ENCODE results near the gene CNTD1.

GRCh38 chr17:42792545-42792944, 6.1 kb upstream of the CNTD1 start:
- TF ChIP-seq ZSCAN30 (tag by site-specific recombination; IDR thresholded peaks at IDR 0.05): no peak
- TF ChIP-seq ZNF792 (tag by site-specific recombination; IDR thresholded peaks at IDR 0.05): no peak
- TF ChIP-seq ZNF513 (tag by site-specific recombination; IDR thresholded peaks at IDR 0.05): no peak
- TF ChIP-seq CTCF (tag by site-specific recombination; IDR thresholded peaks at IDR 0.05): no peak
- TF ChIP-seq KLF9 (tag by site-specific recombination; IDR thresholded peaks at IDR 0.05; ENCODE audit: low read depth): no peak
- no peak for TF ChIP-seq ZNF174 (tag by site-specific recombination; IDR thresholded peaks at IDR 0.05)
- TF ChIP-seq REST (tag by site-specific recombination; IDR thresholded peaks at IDR 0.05): no peak
- TF ChIP-seq ZNF426 (tag by site-specific recombination; IDR thresholded peaks at IDR 0.05): no peak
- TF ChIP-seq PRDM10 (tag by site-specific recombination; IDR thresholded peaks at IDR 0.05): no peak
- no peak for TF ChIP-seq REPIN1 (tag by site-specific recombination; IDR thresholded peaks at IDR 0.05; ENCODE audit: low read depth)
- TF ChIP-seq ATF2 (tag by site-specific recombination; IDR thresholded peaks at IDR 0.05; ENCODE audit: low read depth): no peak
- TF ChIP-seq SP2 (tag by site-specific recombination; IDR thresholded peaks at IDR 0.05): no peak
- no peak for TF ChIP-seq ZNF561 (tag by site-specific recombination; IDR thresholded peaks at IDR 0.05; ENCODE audit: borderline replicate concordance)
